ENCODE measurements around the gene AGO1. TPM values are rescaled to one million over a fixed set of nuclear protein-coding genes. Genes with fewer than 3 reads are reported as not detected.

The AGO1 gene
- total RNA-seq = 22.2 and 23.0 TPM in 2 replicates

DNA sequence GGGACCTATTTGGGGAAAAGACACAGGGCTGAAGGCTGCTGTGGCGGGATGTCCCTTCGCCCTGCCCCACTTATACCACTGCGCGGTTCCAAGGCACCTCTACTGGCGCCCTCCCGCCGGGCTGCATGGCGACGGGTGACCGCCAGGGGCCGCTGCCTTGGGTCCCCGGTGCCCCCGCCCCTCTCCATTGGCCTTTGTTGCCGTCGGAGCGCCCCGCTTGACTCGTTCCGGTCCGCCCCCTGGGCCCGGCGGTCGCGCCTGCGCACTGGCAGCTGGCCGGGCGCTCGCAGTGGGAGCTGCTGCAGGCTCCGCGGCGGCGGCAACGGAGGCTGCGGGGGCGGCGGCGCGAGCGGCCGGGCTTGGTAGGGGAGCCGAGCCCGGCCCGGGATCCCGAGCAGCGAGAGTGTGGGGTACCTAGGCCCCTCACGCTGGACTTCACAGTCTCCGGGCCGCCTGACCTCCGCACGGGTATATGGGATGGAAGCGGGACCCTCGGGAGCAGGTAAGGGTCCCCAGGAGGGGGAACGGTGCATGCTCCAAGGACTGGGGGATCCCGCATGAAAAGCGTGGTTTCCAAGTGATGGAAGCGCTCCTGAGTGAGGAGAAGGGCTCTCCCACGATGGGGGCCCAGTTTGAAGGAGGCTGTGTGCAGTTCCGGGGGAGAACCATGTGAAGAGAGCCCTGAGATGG lies at the start of gene AGO1:
Gene AGO1 (plus strand): TSS at position 265 of the 690 bp plus-strand sequence. CDS start 213 bp downstream, at position 478.

GRCh38 chr1:35930593-35931445 lies 47.8 kb downstream of the AGO1 start, which contains the start of gene AGO3:
AGO3 (plus strand) TSS chr1:35931105; CDS start chr1:35931427, 322 bp downstream.

Other genes with a start within 250 kb of the AGO1 start
- 21.7 and 22.3 TPM in 2 replicates for gene PSMB2, start 241.7 kb upstream of the AGO1 start, total RNA-seq
- 17.0 and 19.0 TPM in 2 replicates for gene C1orf216, start 164.3 kb upstream of the AGO1 start, total RNA-seq
- 5.1 and 8.5 TPM in 2 replicates for gene CLSPN, start 113.2 kb upstream of the AGO1 start, total RNA-seq
- gene AGO4, start 75.2 kb upstream of the AGO1 start, total RNA-seq = 16.1 and 23.9 TPM in 2 replicates
- 17.3 and 21.2 TPM in 2 replicates for gene AGO3, start 47.9 kb downstream of the AGO1 start, total RNA-seq
- gene TEKT2, start 200.9 kb downstream of the AGO1 start, total RNA-seq = 0.11 and 0.13 TPM in 2 replicates
- 17.8 and 19.0 TPM in 2 replicates for gene ADPRS, start 205.7 kb downstream of the AGO1 start, total RNA-seq
- 53.4 and 60.5 TPM in 2 replicates for gene COL8A2, start 242.0 kb downstream of the AGO1 start, total RNA-seq